ENCODE data around the gene BMP3.

The BMP3 gene

DNA sequence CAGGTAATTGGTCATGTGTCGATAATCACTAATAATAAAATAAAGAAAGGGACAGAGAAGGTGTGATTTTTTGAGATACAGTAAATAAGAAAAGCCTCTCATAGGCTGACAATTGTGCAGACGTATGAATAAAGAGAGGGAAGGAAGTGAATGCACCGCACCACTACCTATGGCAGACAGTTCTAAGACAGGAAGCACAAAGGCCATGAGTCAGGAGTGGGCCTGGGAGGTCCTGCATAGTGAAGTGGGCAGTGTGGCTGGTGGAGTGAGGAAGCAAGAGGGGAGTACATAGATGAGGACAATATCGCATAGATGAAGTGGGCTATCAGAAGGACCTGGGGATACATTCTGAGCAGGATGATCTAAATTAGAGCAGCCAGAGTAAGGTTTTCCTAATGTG, 75.6 kb downstream of the BMP3 start:
- Mint-ChIP-seq H3K27me3 (ENCODE audit: low read depth, poor library complexity) (peaks cover 5% of the 10 kb centered on the region), H3K4me3 (no peak overlapping the region), H3K27ac (no peak overlapping the region), H3K4me1 (peaks cover 15% of the 10 kb centered on the region), H3K36me3 (ENCODE audit: low read depth) (peaks cover 4% of the 10 kb centered on the region), H3K9me3 (no peaks in the 10 kb centered on the region)
- TF ChIP-seq, protein P1, sequence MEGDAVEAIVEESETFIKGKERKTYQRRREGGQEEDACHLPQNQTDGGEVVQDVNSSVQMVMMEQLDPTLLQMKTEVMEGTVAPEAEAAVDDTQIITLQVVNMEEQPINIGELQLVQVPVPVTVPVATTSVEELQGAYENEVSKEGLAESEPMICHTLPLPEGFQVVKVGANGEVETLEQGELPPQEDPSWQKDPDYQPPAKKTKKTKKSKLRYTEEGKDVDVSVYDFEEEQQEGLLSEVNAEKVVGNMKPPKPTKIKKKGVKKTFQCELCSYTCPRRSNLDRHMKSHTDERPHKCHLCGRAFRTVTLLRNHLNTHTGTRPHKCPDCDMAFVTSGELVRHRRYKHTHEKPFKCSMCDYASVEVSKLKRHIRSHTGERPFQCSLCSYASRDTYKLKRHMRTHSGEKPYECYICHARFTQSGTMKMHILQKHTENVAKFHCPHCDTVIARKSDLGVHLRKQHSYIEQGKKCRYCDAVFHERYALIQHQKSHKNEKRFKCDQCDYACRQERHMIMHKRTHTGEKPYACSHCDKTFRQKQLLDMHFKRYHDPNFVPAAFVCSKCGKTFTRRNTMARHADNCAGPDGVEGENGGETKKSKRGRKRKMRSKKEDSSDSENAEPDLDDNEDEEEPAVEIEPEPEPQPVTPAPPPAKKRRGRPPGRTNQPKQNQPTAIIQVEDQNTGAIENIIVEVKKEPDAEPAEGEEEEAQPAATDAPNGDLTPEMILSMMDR (IDR thresholded peaks at IDR 0.05), result no peak
- no peak for DNase-seq

Data from nephron progenitor cell (in vitro differentiated cells).